Liver (tissue), 9 donors: ENCODE results near the gene SRCAP. TPM values are rescaled to one million over a fixed set of nuclear protein-coding genes. Genes with fewer than 3 reads are reported as not detected.

Experiments used
- DNase-seq: peaks from one replicate; pipeline ENCODE4 v3.0.0-alpha.2; 2017; ENCODE audit warnings: low spot score
- H3K27ac ChIP-seq, 2 donors: one replicate each; pipeline ENCODE4 v1.7.0; 2013; ENCODE audit warnings: inconsistent platforms in 2 of 2, low read length in 2 of 2, control low read depth in 1 of 2, low read depth in 1 of 2, mild to moderate bottlenecking in 1 of 2
- H3K27me3 ChIP-seq, 4 donors: one replicate each; pipeline versions ENCODE4 v1.6.1 to v1.7.0; 2013; ENCODE audit warnings: low read length in 3 of 4, inconsistent platforms in 1 of 4, mild to moderate bottlenecking in 1 of 4, moderate library complexity in 1 of 4; ENCODE audit not compliant: control insufficient read depth in 4 of 4, insufficient read depth in 4 of 4
- H3K36me3 ChIP-seq, 4 donors: one replicate each; pipeline versions ENCODE4 v1.6.1 to v1.7.0; 2013; ENCODE audit warnings: low read length in 3 of 4, mild to moderate bottlenecking in 3 of 4, low read depth in 1 of 4, moderate library complexity in 1 of 4; ENCODE audit not compliant: control insufficient read depth in 4 of 4, insufficient read depth in 3 of 4
- H3K4me1 ChIP-seq, 4 donors: one replicate each; pipeline versions ENCODE4 v1.6.1 to v1.7.0; 2013; ENCODE audit warnings: low read length in 3 of 4, mild to moderate bottlenecking in 3 of 4, moderate library complexity in 1 of 4; ENCODE audit not compliant: control insufficient read depth in 4 of 4, insufficient read depth in 4 of 4
- H3K4me3 ChIP-seq, 3 donors: one replicate each; pipeline versions ENCODE4 v1.6.1 to v1.7.0; 2013; ENCODE audit warnings: low read length in 3 of 3, control low read depth in 1 of 3, low read depth in 1 of 3, mild to moderate bottlenecking in 1 of 3
- H3K9ac ChIP-seq, 2 donors: one replicate each; pipeline ENCODE4 v1.7.0; 2013; ENCODE audit warnings: low read length in 2 of 2, mild to moderate bottlenecking in 2 of 2, moderate library complexity in 2 of 2, control low read depth in 1 of 2, low read depth in 1 of 2
- H3K9me3 ChIP-seq, 4 donors: one replicate each; pipeline versions ENCODE4 v1.6.1 to v1.7.0; 2013; ENCODE audit warnings: low read length in 3 of 4; ENCODE audit not compliant: control insufficient read depth in 4 of 4
- EGR1 ChIP-seq, 2 donors: IDR thresholded peaks; 2 replicates each; pipeline ENCODE4 v1.6.1; 2016 to 2018; ENCODE audit warnings: antibody characterized with exemption in 2 of 2, low read depth in 2 of 2
- FOXA1 ChIP-seq: IDR thresholded peaks from 2 replicates; pipeline ENCODE4 v1.6.1; 2016; ENCODE audit warnings: antibody characterized with exemption
- FOXA2 ChIP-seq: IDR thresholded peaks from 2 replicates; pipeline ENCODE4 v1.6.1; 2016; ENCODE audit warnings: antibody characterized with exemption
- GABPA ChIP-seq, 2 donors: IDR thresholded peaks in 1 of 2; conservative IDR thresholded peaks in 1 of 2; 2 replicates each; pipeline ENCODE4 v1.6.1; 2016; ENCODE audit warnings: antibody characterized with exemption in 2 of 2, mild to moderate bottlenecking in 1 of 2, moderate library complexity in 1 of 2
- HNF4A ChIP-seq, 2 donors: conservative IDR thresholded peaks; 2 replicates each; pipeline ENCODE4 v1.6.1; 2016; ENCODE audit warnings: antibody characterized with exemption in 2 of 2, mild to moderate bottlenecking in 2 of 2
- JUND ChIP-seq, 2 donors: IDR thresholded peaks; 2 replicates each; pipeline ENCODE4 v1.6.1; 2016; ENCODE audit warnings: antibody characterized with exemption in 2 of 2
- MAX ChIP-seq: IDR thresholded peaks from 2 replicates; pipeline ENCODE4 v1.6.1; 2016; ENCODE audit warnings: antibody characterized with exemption
- RAD21 ChIP-seq, 2 donors: IDR thresholded peaks; 2 replicates each; pipeline ENCODE4 v1.6.1; 2016; ENCODE audit warnings: antibody characterized with exemption in 2 of 2, mild to moderate bottlenecking in 2 of 2
- RXRA ChIP-seq, 2 donors: IDR thresholded peaks; 2 replicates each; pipeline ENCODE4 v1.6.1; 2017 to 2018; ENCODE audit warnings: antibody characterized with exemption in 2 of 2, mild to moderate bottlenecking in 1 of 2
- YY1 ChIP-seq: IDR thresholded peaks from 2 replicates; pipeline ENCODE4 v1.6.1; 2016; ENCODE audit warnings: antibody characterized with exemption, mild to moderate bottlenecking
- WGBS: extraction: QIAGEN DNeasy Blood & Tissue Kit; methylation state at CpG from one replicate; pipeline ENCODE4 v1.1.7; 2013; 5-methylcytosine and 5-hydroxymethylcytosine counted together
- polyA plus RNA-seq, 2 donors: library from polyadenylated mRNA; stranded (reverse) in 1 of 2; unstranded in 1 of 2; fragments of 200-250 nt in 1 of 2; fragments of >200 nt in 1 of 2; fragmentation: Nextera tagmentation in 1 of 2; extraction: Ambion mirVana in 1 of 2; gene quantifications; one replicate each; pipeline versions ENCODE4 v1.2.1 to v1.2.3, GENCODE V29; 2013 to 2015
- total RNA-seq, 2 donors: library from RNA; depleted of rRNA; stranded (reverse); fragments of >200 nt; gene quantifications; one replicate each; pipeline ENCODE4 v1.2.3, GENCODE V29; 2014
- TF ChIP-seq, protein P1 (sequence below): IDR thresholded peaks from 2 replicates; pipeline ENCODE4 v1.6.1; 2016; ENCODE audit warnings: antibody characterized with exemption
- TF ChIP-seq, protein P2 (sequence below): IDR thresholded peaks from 2 replicates; pipeline ENCODE4 v1.6.1; 2016; ENCODE audit warnings: antibody characterized with exemption, mild to moderate bottlenecking
- donor health status: healthy.
- donor health status: healthy.
- donor health status: healthy.
- donor health status: healthy.
- donor health status: healthy.

The SRCAP gene
- total and polyA plus RNA-seq, 4 donors: 7.6 to 27.7 (median 17.7) TPM

GRCh38 chr16:30774367-30775130 lies 75.6 kb downstream of the SRCAP start:
- DNase-seq: no peak

GRCh38 chr16:30775131-30775391 lies 76.1 kb downstream of the SRCAP start:
- no peak for DNase-seq
- Histone ChIP-seq H3K27me3 (no peaks in the 10 kb centered on the region), H3K36me3 (peaks cover 9 to 38% (median 24%) of the 10 kb centered on the region in 4 donors), H3K9me3 (no peaks in the 10 kb centered on the region), H3K9ac (peak overlapping the region in 1 of 2 donors; percentile 82), H3K27ac (peak overlapping the region; percentile 79 to 95), H3K4me1 (peaks cover 2 to 14% (median 7%) of the 10 kb centered on the region in 4 donors), H3K4me3 (peak overlapping the region; percentile 54 to 82 (median 80))
- WGBS: 14% methylated on average over 15 of the region's 15 CpGs
- TF ChIP-seq HNF4A (conservative IDR thresholded peaks at IDR 0.05) (no peak), FOXA2 (no peak)

More at GRCh38 chr16:30774367-30775130, 75.6 kb downstream of the SRCAP start:
- H3K36me3 ChIP-seq: peaks cover 11 to 42% (median 26%) of the 10 kb centered on the region in 4 donors
- H3K27ac ChIP-seq: peak overlapping the region; percentile 79 to 95
- WGBS: 65% methylated on average over 8 of the region's 8 CpGs
- peaks cover 2 to 14% (median 7%) of the 10 kb centered on the region in 4 donors for H3K4me1 ChIP-seq
- peak overlapping the region in 2 of 3 donors; percentile 54 to 80 for H3K4me3 ChIP-seq
- H3K9me3 ChIP-seq: no peaks in the 10 kb centered on the region
- TF ChIP-seq JUND (IDR thresholded peaks at IDR 0.05) (no peak), FOXA2 (no peak), MAX (no peak), FOXA1 (no peak), YY1 (no peak), RAD21 (IDR thresholded peaks at IDR 0.05) (no peak), HNF4A (conservative IDR thresholded peaks at IDR 0.05) (no peak)
- TF ChIP-seq, protein P1, sequence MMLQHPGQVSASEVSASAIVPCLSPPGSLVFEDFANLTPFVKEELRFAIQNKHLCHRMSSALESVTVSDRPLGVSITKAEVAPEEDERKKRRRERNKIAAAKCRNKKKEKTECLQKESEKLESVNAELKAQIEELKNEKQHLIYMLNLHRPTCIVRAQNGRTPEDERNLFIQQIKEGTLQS: no peak
- H3K27me3 ChIP-seq: no peaks in the 10 kb centered on the region
- H3K9ac ChIP-seq: no peak overlapping the region

DNA sequence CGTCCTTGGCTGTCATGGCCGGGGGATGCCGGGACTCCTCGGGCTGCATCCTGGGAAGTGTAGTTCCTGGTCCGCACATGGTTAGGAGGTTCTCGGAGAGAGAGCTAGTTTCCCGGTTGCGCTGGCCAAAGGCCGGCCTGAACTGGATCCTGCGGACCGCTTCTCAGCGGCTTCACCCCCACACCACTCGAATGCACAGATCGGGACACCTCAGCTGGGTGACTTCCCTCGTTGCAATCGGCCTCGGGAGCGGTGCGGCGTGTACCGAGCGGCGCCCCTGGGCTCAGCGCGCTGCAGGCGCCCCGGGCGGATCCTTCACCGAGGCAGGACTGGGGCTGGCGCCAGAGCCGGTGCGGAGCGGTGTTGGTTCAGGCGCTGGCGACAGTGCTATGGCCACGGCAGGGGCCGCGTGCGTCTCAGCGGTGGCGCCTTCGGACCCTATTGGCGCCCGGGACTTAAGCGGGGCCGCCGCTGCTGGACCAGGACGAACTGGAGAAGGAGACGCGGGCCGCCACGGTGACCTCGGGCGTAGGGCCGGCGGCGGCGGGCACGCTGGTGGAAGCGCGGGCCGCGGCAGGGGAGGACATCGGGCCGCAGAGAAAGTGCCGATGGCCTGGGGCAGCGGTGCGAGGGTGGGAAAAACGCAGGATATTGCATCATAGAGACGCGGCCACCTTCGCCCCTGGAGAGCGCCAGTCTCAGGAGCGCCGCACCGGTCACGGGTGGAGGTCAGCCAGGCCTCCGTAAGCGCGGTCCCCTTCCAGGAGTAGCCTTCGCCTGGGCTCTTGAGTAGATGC lies 76.6 kb downstream of the SRCAP start:
- H3K9ac ChIP-seq: peak overlapping the region; percentile 73 to 82
- peaks cover 9 to 34% (median 22%) of the 10 kb centered on the region in 4 donors for H3K36me3 ChIP-seq
- H3K4me3 ChIP-seq: peak overlapping the region; percentile 54 to 82 (median 80)
- H3K27ac ChIP-seq: peak overlapping the region; percentile 79 to 95
- TF ChIP-seq HNF4A (conservative IDR thresholded peaks at IDR 0.05) (peak; percentile 61 to 69), GABPA (IDR thresholded peaks at IDR 0.05 in 1 of 2, conservative IDR thresholded peaks at IDR 0.05 in 1 of 2) (peak in 1 of 2 donors; percentile 49), RXRA (IDR thresholded peaks at IDR 0.05) (peak; percentile 29 to 47), EGR1 (IDR thresholded peaks at IDR 0.05; ENCODE audit: low read depth in 2 of 2) (peak in 1 of 2 donors; percentile 13), YY1 (peak; percentile 93), JUND (IDR thresholded peaks at IDR 0.05) (no peak)
- TF ChIP-seq, protein P2, sequence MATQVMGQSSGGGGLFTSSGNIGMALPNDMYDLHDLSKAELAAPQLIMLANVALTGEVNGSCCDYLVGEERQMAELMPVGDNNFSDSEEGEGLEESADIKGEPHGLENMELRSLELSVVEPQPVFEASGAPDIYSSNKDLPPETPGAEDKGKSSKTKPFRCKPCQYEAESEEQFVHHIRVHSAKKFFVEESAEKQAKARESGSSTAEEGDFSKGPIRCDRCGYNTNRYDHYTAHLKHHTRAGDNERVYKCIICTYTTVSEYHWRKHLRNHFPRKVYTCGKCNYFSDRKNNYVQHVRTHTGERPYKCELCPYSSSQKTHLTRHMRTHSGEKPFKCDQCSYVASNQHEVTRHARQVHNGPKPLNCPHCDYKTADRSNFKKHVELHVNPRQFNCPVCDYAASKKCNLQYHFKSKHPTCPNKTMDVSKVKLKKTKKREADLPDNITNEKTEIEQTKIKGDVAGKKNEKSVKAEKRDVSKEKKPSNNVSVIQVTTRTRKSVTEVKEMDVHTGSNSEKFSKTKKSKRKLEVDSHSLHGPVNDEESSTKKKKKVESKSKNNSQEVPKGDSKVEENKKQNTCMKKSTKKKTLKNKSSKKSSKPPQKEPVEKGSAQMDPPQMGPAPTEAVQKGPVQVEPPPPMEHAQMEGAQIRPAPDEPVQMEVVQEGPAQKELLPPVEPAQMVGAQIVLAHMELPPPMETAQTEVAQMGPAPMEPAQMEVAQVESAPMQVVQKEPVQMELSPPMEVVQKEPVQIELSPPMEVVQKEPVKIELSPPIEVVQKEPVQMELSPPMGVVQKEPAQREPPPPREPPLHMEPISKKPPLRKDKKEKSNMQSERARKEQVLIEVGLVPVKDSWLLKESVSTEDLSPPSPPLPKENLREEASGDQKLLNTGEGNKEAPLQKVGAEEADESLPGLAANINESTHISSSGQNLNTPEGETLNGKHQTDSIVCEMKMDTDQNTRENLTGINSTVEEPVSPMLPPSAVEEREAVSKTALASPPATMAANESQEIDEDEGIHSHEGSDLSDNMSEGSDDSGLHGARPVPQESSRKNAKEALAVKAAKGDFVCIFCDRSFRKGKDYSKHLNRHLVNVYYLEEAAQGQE: no peak
- H3K9me3 ChIP-seq: no peaks in the 10 kb centered on the region
- peak; percentile 78 for DNase-seq
- peaks cover 2 to 14% (median 7%) of the 10 kb centered on the region in 4 donors for H3K4me1 ChIP-seq
- no peaks in the 10 kb centered on the region for H3K27me3 ChIP-seq
- WGBS: under 1% methylated on average over 81 of the region's 81 CpGs
